Keratinocyte (primary cell): ENCODE results near the gene FDPS. TPM values are rescaled to one million over a fixed set of nuclear protein-coding genes. Genes with fewer than 3 reads are reported as not detected.

Experiments
- DNase-seq: peaks from one replicate; pipeline ENCODE4 v3.0.0-alpha.2; 2011; ENCODE audit warnings: low read depth, missing footprints, low spot score
- FAIRE-seq: peaks from 2 replicates; lab custom pipeline; 2011; peaks lifted over from hg19 to GRCh38; lab: Jason Lieb, UNC
- H2AFZ ChIP-seq: 2 replicates; pipeline ENCODE4 v1.6.0; 2012; ENCODE audit warnings: low read length, control low read depth, inconsistent platforms; ENCODE audit not compliant: control insufficient read depth
- H3K27ac ChIP-seq: 2 replicates; pipeline ENCODE4 v1.5.1; 2011; ENCODE audit warnings: low read length; ENCODE audit not compliant: control insufficient read depth, insufficient read depth
- H3K27me3 ChIP-seq: 3 replicates; pipeline ENCODE4 v1.6.0; 2011; ENCODE audit warnings: low read length; ENCODE audit not compliant: control insufficient read depth, insufficient read depth; ENCODE audit errors: extremely low read depth
- H3K36me3 ChIP-seq, 2 experiments: 2 replicates in 1 of 2; 3 replicates in 1 of 2; pipeline ENCODE4 v1.5.1; 2011; ENCODE audit warnings: low read length in 2 of 2, mild to moderate bottlenecking in 1 of 2; ENCODE audit not compliant: control insufficient read depth in 2 of 2, insufficient read depth in 2 of 2; ENCODE audit errors: extremely low read depth in 1 of 2
- H3K4me1 ChIP-seq: 3 replicates; pipeline ENCODE4 v1.5.1; 2011; ENCODE audit warnings: low read length; ENCODE audit not compliant: control insufficient read depth, insufficient read depth; ENCODE audit errors: extremely low read depth
- H3K4me2 ChIP-seq: 3 replicates; pipeline ENCODE4 v1.6.0; 2011; ENCODE audit warnings: low read depth, low read length; ENCODE audit not compliant: control insufficient read depth, insufficient read depth; ENCODE audit errors: extremely low read depth
- H3K4me3 ChIP-seq, 3 experiments: fragments of 200-600 bp in 1 of 3; sonication (generic) in 1 of 3; 2 replicates in 2 of 3; 3 replicates in 1 of 3; pipeline ENCODE4 v1.5.1; 2011 to 2016; ENCODE audit warnings: low read length in 3 of 3, mild to moderate bottlenecking in 3 of 3, control low read depth in 2 of 3, inconsistent platforms in 1 of 3, low read depth in 1 of 3, mixed read lengths in 1 of 3, mixed run types in 1 of 3, moderate library complexity in 1 of 3; ENCODE audit not compliant: control insufficient read depth in 2 of 3, insufficient read depth in 2 of 3; ENCODE audit errors: extremely low read depth in 1 of 3
- H3K79me2 ChIP-seq: 2 replicates; pipeline ENCODE4 v1.6.0; 2012; ENCODE audit warnings: low read length; ENCODE audit not compliant: control insufficient read depth, insufficient read depth
- H3K9ac ChIP-seq: 3 replicates; pipeline ENCODE4 v1.6.0; 2011; ENCODE audit warnings: low read length; ENCODE audit not compliant: control insufficient read depth, insufficient read depth; ENCODE audit errors: extremely low read depth
- H3K9me1 ChIP-seq: 3 replicates; pipeline ENCODE4 v1.6.0; 2011; ENCODE audit warnings: low read length; ENCODE audit not compliant: control insufficient read depth, insufficient read depth; ENCODE audit errors: extremely low read depth
- H3K9me3 ChIP-seq: 2 replicates; pipeline ENCODE4 v1.5.1; 2012; ENCODE audit warnings: low read depth, low read length; ENCODE audit not compliant: control insufficient read depth
- H4K20me1 ChIP-seq: 3 replicates; pipeline ENCODE4 v1.6.0; 2011; ENCODE audit warnings: low read length; ENCODE audit not compliant: control insufficient read depth, insufficient read depth; ENCODE audit errors: extremely low read depth
- EZH2 ChIP-seq: IDR thresholded peaks from one replicate; pipeline ENCODE4 v1.6.1; 2012; ENCODE audit warnings: inconsistent platforms, mild to moderate bottlenecking, low read length, moderate library complexity
- dilution Hi-C: fragments of 300-500 bp; cut with MboI; formaldehyde crosslinking; loops from one replicate; pipeline ENCODE4 v1.7.0; 2020; ENCODE audit warnings: low sequenced_read_pairs; ENCODE audit not compliant: extremely low pct_ligation_motif_present
- polyA plus RNA-seq, 5 experiments: library from polyadenylated mRNA; depleted of rRNA in 3 of 5; stranded (reverse) in 3 of 5; stranded (forward) in 1 of 5; unstranded in 1 of 5; fragments of >200 nt; gene quantifications; 1 replicate in 1 of 5; 2 replicates in 3 of 5; 3 replicates in 1 of 5; pipeline versions ENCODE4 v1.2.1 to v1.2.3, GENCODE V29; 2011 to 2012; ENCODE audit warnings: missing spikeins in 2 of 5, low read depth in 1 of 5, low replicate concordance in 1 of 5
- TF ChIP-seq, protein P1 (sequence below), 3 experiments: IDR thresholded peaks in 1 of 3; conservative IDR thresholded peaks in 1 of 3; optimal IDR thresholded peaks in 1 of 3; 2 replicates in 2 of 3; 3 replicates in 1 of 3; pipeline versions ENCODE3 to v1.5.1; 2011; ENCODE audit warnings: low read length in 3 of 3, mild to moderate bottlenecking in 3 of 3, moderate library complexity in 2 of 3, control low read depth in 1 of 3, inconsistent platforms in 1 of 3; ENCODE audit not compliant: insufficient read depth in 2 of 3; ENCODE audit errors: extremely low read depth in 1 of 3

FDPS gene
- polyA plus RNA-seq, 1 donor (not counting 4 experiments of a cell fraction or from before 2014, with no cell fraction given): 821 TPM

DNA sequence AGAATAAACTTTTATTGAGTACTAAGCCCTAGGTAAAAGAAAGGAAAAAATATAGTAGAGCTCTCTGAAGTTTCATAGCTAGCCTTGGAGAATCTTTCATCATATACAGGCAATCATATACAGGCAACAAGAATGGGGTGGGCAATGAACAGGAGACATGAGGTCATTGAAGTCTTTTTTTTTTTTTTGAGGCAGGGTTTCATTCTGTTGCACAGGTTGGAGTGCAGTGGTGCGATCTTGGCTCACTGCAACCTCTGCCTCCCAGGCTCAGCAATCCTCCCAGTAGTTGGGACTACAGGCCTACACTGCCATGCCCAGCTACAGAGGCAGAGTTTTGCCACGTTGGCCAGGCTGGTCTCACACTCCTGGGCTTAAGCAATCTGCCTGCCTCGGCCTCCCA is 34.2 kb downstream of the FDPS start:
- FAIRE-seq: no peak
- Histone ChIP-seq H3K9ac (no peak overlapping the region), H3K27me3 (no peaks in the 10 kb centered on the region), H3K36me3 (peaks cover 26 to 31% of the 10 kb centered on the region in 2 experiments), H4K20me1 (no peaks in the 10 kb centered on the region), H3K27ac (no peak overlapping the region), H3K4me3 (no peak overlapping the region), H3K9me3 (no peaks in the 10 kb centered on the region), H3K79me2 (no peaks in the 10 kb centered on the region), H2AFZ (no peak overlapping the region), H3K9me1 (no peaks in the 10 kb centered on the region), H3K4me2 (no peak overlapping the region), H3K4me1 (no peaks in the 10 kb centered on the region)
- dilution Hi-C loops: no loop called here
- TF ChIP-seq, protein P1, sequence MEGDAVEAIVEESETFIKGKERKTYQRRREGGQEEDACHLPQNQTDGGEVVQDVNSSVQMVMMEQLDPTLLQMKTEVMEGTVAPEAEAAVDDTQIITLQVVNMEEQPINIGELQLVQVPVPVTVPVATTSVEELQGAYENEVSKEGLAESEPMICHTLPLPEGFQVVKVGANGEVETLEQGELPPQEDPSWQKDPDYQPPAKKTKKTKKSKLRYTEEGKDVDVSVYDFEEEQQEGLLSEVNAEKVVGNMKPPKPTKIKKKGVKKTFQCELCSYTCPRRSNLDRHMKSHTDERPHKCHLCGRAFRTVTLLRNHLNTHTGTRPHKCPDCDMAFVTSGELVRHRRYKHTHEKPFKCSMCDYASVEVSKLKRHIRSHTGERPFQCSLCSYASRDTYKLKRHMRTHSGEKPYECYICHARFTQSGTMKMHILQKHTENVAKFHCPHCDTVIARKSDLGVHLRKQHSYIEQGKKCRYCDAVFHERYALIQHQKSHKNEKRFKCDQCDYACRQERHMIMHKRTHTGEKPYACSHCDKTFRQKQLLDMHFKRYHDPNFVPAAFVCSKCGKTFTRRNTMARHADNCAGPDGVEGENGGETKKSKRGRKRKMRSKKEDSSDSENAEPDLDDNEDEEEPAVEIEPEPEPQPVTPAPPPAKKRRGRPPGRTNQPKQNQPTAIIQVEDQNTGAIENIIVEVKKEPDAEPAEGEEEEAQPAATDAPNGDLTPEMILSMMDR (optimal IDR thresholded peaks at IDR 0.05 in 1 of 3, IDR thresholded peaks at IDR 0.05 in 1 of 3, conservative IDR thresholded peaks at IDR 0.05 in 1 of 3; ENCODE audit: extremely low read depth in 1 of 3, insufficient read depth in 2 of 3, low read length in 3 of 3): no peak
- TF ChIP-seq EZH2: no peak
- no peak for DNase-seq

DNA sequence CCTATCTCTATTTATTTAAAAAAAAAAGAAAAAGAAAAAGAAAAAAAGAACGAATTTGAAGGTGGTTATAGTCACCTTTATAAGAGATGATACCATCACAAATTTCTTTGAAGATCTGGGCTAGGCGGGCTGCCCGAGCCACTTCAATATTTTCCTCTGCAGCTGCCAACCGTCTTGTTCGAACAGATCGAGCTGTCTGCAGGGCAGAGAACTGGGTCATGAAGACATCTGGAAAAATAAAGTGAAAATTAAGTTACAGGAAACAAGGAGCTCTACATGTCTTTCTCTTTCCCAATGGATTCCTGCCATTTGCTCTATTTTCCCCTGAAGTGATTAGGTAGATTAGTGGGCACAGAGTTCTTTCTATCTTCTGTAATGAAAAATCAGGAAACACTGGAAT is 44.0 kb downstream of the FDPS start:
- dilution Hi-C loops: no loop called here
- H3K4me1 ChIP-seq: no peaks in the 10 kb centered on the region
- no peaks in the 10 kb centered on the region for H3K9me1 ChIP-seq
- H3K36me3 ChIP-seq: peaks cover 9 to 11% of the 10 kb centered on the region in 2 experiments
- no peak overlapping the region for H3K4me3 ChIP-seq
- TF ChIP-seq, protein P1 (optimal IDR thresholded peaks at IDR 0.05 in 1 of 3, IDR thresholded peaks at IDR 0.05 in 1 of 3, conservative IDR thresholded peaks at IDR 0.05 in 1 of 3; ENCODE audit: extremely low read depth in 1 of 3, insufficient read depth in 2 of 3, low read length in 3 of 3): no peak
- no peak for TF ChIP-seq EZH2
- H3K27me3 ChIP-seq: no peaks in the 10 kb centered on the region
- H2AFZ ChIP-seq: no peak overlapping the region
- H4K20me1 ChIP-seq: no peaks in the 10 kb centered on the region
- H3K9me3 ChIP-seq: no peaks in the 10 kb centered on the region
- H3K4me2 ChIP-seq: no peak overlapping the region
- no peaks in the 10 kb centered on the region for H3K79me2 ChIP-seq
- H3K27ac ChIP-seq: no peak overlapping the region
- FAIRE-seq (no peak), DNase-seq (no peak)
- no peak overlapping the region for H3K9ac ChIP-seq
